ENCODE results near the gene WBP1L.
"Not testable (repeated sequence)": the region's sequence is repeated elsewhere in the genome, so short reads cannot be mapped to it uniquely, and the experiment has no call there.

WBP1L gene

DNA sequence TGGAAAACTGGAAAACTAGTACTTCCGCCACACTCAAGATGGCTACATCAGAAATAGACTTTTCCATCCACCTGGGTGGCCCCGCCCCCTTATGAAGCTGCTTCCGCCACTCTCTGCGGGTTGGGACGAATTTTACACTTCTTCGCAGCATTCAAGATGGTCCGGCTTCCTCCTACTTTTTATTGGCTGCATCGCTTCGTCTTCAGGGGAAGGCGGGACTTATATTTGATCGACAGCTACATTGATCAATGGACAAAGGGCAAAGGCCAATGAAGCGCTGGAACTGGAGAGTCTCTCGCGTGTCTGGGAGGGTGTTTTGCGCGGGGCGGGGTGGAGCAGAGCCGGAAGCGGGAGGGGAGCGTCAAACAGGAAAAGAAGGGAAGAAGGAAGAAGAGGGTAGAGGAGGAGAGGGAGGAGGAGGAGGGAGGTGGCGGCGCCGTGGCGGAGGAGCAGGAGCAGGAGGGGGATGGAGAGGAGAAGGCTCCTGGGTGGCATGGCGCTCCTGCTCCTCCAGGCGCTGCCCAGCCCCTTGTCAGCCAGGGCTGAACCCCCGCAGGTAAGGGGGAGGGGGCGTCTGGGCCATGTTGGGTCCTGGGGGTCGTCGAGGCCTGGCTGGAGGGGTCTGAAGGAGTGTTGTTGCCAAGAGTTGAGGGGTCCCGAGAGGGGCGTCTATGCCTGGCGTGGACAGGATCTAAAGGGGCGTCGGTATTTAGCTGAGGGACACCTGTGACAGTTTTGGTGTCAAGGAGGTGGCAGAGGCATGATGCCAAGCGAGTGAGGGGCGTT is at the start of gene WBP1L:
TSS of gene WBP1L (plus strand) at position 361 of the 786 bp plus-strand sequence. CDS start at position 467, 106 bp downstream.
- peak; percentile 92 for DNase-seq (ENCODE audit: low read depth)

GRCh38 chr10:102695401-102695800 is 48.3 kb upstream of the WBP1L start:
- not testable (repeated sequence) for DNase-seq (ENCODE audit: low read depth)

DNA sequence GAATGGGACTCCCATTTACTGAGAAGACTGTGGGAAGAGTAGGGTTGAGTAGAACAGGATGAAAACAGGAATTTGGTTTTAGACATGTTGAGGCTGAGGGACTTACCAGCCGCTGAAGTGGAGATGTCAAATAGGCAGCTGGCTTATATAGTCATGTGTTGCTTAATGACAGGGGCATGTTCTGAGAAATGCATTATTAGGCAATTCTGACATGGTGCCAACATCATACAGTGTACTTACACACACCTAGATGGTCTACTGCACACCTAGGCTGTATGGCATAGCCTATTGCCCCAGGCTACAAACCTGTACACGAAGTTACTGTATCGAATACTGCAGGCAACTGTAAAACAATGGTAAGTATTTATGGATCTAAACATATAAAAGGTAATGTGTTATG is 47.0 kb upstream of the WBP1L start:
- DNase-seq (ENCODE audit: low read depth), result no peak

DNA sequence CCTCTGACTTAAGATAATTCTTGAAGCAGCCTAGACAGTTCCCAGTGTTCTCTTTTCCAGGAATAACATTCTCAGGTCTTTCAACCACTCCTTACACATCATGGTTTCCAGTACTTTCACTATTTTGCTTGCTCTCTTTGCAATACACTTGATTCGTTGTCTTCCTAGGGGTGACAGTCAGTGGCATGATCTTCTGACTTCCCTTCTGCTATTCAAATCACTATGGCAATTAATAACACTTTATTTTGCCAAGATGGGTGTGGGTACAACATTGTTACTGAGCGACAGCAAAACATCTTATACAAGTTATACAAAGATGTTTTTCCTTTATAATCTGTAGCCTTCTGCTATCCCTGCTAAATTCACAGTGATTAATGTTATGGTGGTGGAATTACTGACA is 44.9 kb upstream of the WBP1L start:
- DNase-seq (ENCODE audit: low read depth), result no peak

GRCh38 chr10:102701272-102701671 is 42.5 kb upstream of the WBP1L start:
- DNase-seq (ENCODE audit: low read depth), result no peak

DNA sequence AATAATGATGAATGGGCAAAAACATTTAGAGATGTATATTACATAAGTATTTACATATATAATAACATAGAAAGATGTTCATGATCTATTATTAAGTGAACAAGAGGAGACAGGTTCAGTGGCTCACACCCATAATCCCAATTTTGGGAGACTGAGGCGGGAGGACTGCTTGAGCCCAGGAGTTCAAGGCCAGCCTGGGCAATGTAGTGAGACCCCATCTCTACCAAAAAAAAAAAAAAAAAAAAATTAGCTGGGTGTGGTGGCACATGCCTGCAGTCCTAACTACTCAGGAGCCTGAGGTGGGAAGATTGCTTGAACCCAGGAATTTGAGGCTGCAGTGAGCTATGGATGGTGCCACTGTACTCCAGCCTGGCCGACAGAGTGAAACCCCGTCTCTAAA is 42.0 kb upstream of the WBP1L start:
- DNase-seq (ENCODE audit: low read depth), result no peak

- no peak for DNase-seq (ENCODE audit: low read depth)
Measured at GRCh38 chr10:102702742-102703141, 41.0 kb upstream of the WBP1L start.

DNA sequence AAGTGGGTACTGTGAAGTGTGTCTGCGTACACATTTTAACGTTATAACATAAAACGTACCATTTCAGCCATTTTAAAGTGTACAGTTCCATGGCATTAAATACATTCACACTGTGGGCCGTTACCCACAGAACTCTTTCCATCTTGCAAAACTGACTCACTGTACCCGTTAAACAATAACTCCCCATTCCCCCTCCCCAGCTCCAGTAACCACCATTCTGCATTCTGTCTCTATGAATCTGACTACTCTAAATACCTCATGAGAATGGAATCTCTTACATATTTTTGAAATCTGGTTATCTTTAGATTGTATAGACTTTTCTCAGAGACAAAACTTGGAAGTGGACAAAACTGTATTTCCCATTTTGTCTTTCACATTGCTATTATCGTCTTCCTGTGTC is 38.8 kb upstream of the WBP1L start:
- no peak for DNase-seq (ENCODE audit: low read depth)

DNA sequence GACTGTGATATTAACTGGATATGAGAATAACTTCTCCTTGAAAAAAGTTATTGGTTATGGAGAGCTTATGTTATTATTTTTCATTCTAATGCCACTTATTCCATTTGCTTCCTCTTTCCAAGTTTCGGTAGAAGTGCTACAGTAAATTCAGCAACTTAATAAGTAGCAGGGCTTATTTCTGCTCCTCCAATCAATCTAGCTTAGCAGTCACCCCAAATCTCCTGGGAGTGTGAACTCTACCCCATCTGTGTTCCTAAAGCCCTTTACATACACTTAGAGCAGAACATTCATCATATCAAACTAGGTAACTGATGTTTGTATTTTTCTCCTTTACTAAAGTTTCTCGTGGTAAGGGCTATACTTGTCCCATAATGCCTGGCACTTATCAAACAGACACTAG is 38.2 kb upstream of the WBP1L start:
- no peak for DNase-seq (ENCODE audit: low read depth)

DNA sequence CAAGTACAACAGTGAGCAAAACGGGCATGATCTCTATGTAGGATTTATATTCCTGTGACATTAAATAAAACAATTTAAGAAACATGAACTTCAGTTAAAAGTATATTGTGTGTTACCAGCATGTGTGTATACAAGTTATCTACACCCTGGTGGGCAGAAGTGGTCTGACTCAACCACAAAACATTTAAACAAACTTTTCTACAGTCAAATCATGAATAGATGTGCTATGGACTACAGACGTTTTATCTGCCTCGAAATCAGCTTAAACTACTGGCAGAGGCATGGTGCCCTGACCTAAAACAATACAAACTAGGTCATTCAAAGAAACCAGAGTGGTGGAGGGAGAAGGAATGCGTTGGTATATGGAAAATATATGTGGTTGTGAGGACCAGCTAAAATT is 33.1 kb upstream of the WBP1L start:
- no peak for DNase-seq (ENCODE audit: low read depth)

GRCh38 chr10:102712089-102712488 is 31.7 kb upstream of the WBP1L start:
- no peak for DNase-seq (ENCODE audit: low read depth)

- DNase-seq (ENCODE audit: low read depth), result no peak
Measured at GRCh38 chr10:102712843-102713538, 30.8 kb upstream of the WBP1L start.

DNA sequence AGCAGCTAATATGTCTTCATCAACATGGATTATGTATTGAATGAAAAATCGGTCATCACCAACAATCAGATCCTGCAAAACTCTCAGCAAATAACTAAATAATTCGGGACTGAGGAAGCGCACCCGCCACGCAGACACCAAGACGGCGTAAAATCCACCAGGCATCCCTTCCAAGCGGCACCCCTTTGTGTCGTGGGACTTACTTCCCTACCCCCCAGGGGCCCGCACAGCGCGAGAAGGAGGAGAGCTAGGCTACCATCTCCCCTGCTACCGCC is 30.3 kb upstream of the WBP1L start:
- DNase-seq (ENCODE audit: low read depth), result no peak

GRCh38 chr10:102713814-102714620 is 29.7 kb upstream of the WBP1L start, which contains the start of gene ARL3:
Gene ARL3 (minus strand): TSS chr10:102714397. CDS start chr10:102714275, 122 bp downstream.
- DNase-seq (ENCODE audit: low read depth), result peak; percentile 97

DNA sequence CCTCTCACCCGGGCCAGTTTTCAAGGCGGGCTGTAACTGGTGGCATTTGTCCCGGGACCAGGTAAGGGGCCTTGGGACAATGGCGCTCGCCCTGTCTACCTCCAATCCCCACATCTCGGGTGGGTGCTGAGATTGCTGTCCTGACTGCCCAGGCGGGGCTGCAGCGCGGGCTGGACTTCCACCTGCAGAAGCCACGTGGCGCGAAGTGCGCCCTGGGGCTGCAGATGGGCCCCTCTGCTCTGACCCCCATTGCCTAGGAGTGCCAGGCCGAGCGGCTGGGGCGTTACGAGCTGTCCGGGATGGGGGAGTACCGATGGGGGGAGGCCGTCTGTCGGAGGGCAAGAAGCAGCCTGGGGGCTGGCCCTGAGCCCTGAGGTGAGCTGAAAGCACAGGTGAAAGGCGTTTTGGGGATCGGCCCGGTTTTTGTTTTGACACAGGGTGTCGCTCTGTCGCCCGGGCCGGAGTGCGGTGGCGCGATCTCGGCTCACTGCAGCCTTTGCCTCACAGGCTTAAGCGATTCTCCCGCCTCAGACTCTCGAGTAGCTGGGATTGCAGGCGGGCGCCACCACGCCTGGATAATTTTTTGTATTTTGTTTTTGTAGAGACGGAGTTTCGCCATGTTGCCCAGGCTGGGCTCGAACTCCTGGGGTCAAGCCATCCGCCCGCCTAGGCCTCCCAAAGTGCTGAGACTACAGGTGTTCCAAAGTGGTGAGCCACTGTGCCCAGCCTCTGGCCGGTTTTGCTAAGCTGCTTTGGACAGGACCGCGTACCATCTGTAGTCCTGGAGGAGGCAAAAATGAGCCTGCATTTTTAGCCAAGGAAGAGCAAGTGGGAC is 28.9 kb upstream of the WBP1L start, which contains the start of gene SFXN2:
TSS of gene SFXN2 (plus strand) at position 16 of the 835 bp plus-strand sequence. CDS start 12,001 bp downstream, outside the sequence.
- peak; percentile 33 for DNase-seq (ENCODE audit: low read depth)

- no peak for DNase-seq (ENCODE audit: low read depth)
Measured at GRCh38 chr10:102715880-102716279, 27.9 kb upstream of the WBP1L start.

GRCh38 chr10:102716900-102717565 is 26.7 kb upstream of the WBP1L start:
- not testable (repeated sequence) for DNase-seq (ENCODE audit: low read depth)

- no peak for DNase-seq (ENCODE audit: low read depth)
Measured at GRCh38 chr10:102718220-102718619, 25.5 kb upstream of the WBP1L start.

- DNase-seq (ENCODE audit: low read depth), result no peak
Measured at GRCh38 chr10:102720337-102720736, 23.4 kb upstream of the WBP1L start.

DNA sequence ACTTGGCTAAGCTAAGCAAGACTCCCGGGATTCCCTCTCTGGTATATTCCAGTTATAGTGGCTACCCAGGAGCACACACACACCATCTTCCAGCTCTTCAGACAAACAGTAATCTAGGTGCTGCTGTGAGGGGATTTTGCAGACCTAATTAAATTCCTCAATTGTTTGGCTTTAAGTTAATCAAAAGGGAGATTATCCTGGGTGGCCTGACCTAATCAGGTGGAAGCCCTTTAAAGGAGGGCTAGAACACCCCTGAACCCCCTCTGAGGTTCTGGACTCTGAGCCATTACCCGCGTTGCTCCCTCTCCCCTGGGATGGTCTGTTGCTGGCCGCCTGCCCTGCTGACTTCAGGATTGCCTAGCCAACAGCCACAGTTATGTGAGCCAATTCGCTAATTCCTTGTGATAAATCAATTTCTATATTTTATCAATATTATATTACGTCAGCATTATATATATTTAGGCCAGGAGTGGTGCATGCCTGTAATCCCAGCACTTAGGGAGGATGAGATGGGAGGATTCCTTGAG is 22.9 kb upstream of the WBP1L start:
- no peak for DNase-seq (ENCODE audit: low read depth)

DNA sequence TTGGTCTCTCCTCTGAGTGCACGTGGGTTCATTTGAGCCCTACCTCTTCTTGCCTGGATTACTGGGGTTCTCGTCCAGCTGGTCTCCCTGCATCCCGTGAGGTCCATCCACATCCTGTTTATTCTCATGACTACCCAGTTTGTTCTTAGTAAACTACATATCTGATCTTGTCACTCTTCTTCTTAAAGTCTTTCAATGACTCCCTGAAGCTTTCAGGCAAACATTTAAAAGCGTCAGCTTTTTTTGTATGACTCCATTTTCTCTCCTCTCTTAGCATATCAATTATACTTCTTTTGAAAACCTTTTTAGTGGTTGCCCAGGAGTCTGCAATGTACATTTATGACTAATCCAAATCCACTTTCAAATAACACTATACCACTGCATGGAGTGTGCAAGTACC is 21.8 kb upstream of the WBP1L start:
- no peak for DNase-seq (ENCODE audit: low read depth)
